ENCODE measurements around the gene INPP4B.

The INPP4B gene

GRCh38 chr4:142574306-142574705, 271.8 kb downstream of the INPP4B start:
- no peak for DNase-seq (ENCODE audit: low spot score)

GRCh38 chr4:142572071-142572470, 274.0 kb downstream of the INPP4B start:
- no peak for DNase-seq (ENCODE audit: low spot score)

GRCh38 chr4:142567620-142568451, 278.3 kb downstream of the INPP4B start:
- no peak for DNase-seq (ENCODE audit: low spot score)

GRCh38 chr4:142567199-142567598, 278.9 kb downstream of the INPP4B start:
- DNase-seq (ENCODE audit: low spot score), result peak; percentile 35

GRCh38 chr4:142566777-142567176, 279.3 kb downstream of the INPP4B start:
- no peak for DNase-seq (ENCODE audit: low spot score)

- no peak for DNase-seq (ENCODE audit: low spot score)
Observed at GRCh38 chr4:142566243-142566642, 279.9 kb downstream of the INPP4B start.

GRCh38 chr4:142565771-142566170, 280.3 kb downstream of the INPP4B start:
- DNase-seq (ENCODE audit: low spot score), result no peak

- DNase-seq (ENCODE audit: low spot score), result no peak
Observed at GRCh38 chr4:142563682-142564291, 282.3 kb downstream of the INPP4B start.

- no peak for DNase-seq (ENCODE audit: low spot score)
Observed at GRCh38 chr4:142559986-142560385, 286.1 kb downstream of the INPP4B start.

GRCh38 chr4:142558851-142559250, 287.2 kb downstream of the INPP4B start:
- DNase-seq (ENCODE audit: low spot score), result peak; percentile 7

GRCh38 chr4:142557239-142557801, 288.8 kb downstream of the INPP4B start:
- no peak for DNase-seq (ENCODE audit: low spot score)

GRCh38 chr4:142556570-142557238, 289.4 kb downstream of the INPP4B start:
- no peak for DNase-seq (ENCODE audit: low spot score)

- DNase-seq (ENCODE audit: low spot score), result no peak
Observed at GRCh38 chr4:142556048-142556447, 290.1 kb downstream of the INPP4B start.

- DNase-seq (ENCODE audit: low spot score), result no peak
Observed at GRCh38 chr4:142554412-142554811, 291.7 kb downstream of the INPP4B start.

- DNase-seq (ENCODE audit: low spot score), result no peak
Observed at GRCh38 chr4:142551517-142552305, 294.4 kb downstream of the INPP4B start.

GRCh38 chr4:142550965-142551364, 295.1 kb downstream of the INPP4B start:
- no peak for DNase-seq (ENCODE audit: low spot score)

GRCh38 chr4:142549726-142550463, 296.2 kb downstream of the INPP4B start:
- DNase-seq (ENCODE audit: low spot score), result peak; percentile 14

GRCh38 chr4:142549248-142549647, 296.9 kb downstream of the INPP4B start:
- DNase-seq (ENCODE audit: low spot score), result no peak

GRCh38 chr4:142548491-142548890, 297.6 kb downstream of the INPP4B start:
- DNase-seq (ENCODE audit: low spot score), result no peak

- no peak for DNase-seq (ENCODE audit: low spot score)
Observed at GRCh38 chr4:142547974-142548373, 298.1 kb downstream of the INPP4B start.

- no peak for DNase-seq (ENCODE audit: low spot score)
Observed at GRCh38 chr4:142544594-142544993, 301.5 kb downstream of the INPP4B start.

Measured in iPS-NIHi11 (cell line).